Tibial artery (tissue), 4 donors: Measurements from ENCODE around the gene GABRG3.

Experiments used
- DNase-seq, 2 donors: peaks; one replicate each; pipeline ENCODE4 v3.0.0-alpha.2; 2019
- H3K27ac ChIP-seq, 2 donors: fragments of 200-600 bp; sonication (generic) in 1 of 2; 1 replicate in 1 of 2; 2 replicates in 1 of 2; pipeline ENCODE4 v1.5.1; 2018 to 2019; ENCODE audit warnings: mild to moderate bottlenecking in 1 of 2
- H3K27me3 ChIP-seq, 2 donors: fragments of 200-600 bp; sonication (generic) in 1 of 2; one replicate each; pipeline versions ENCODE4 v1.5.1 to v1.6.0; 2016 to 2019
- H3K36me3 ChIP-seq, 3 donors: fragments of 200-600 bp; sonication (generic) in 2 of 3; one replicate each; pipeline ENCODE4 v1.5.1; 2016 to 2019; ENCODE audit warnings: mild to moderate bottlenecking in 2 of 3
- H3K4me1 ChIP-seq, 4 donors: fragments of 200-600 bp; sonication (generic) in 2 of 4; 1 replicate in 3 of 4; 2 replicates in 1 of 4; pipeline ENCODE4 v1.5.1; 2016 to 2019
- H3K4me3 ChIP-seq, 2 donors: fragments of 200-600 bp; sonication (generic) in 1 of 2; 1 replicate in 1 of 2; 2 replicates in 1 of 2; pipeline ENCODE4 v1.5.1; 2018 to 2019; ENCODE audit warnings: mild to moderate bottlenecking in 2 of 2
- H3K9me3 ChIP-seq, 3 donors: fragments of 200-600 bp; sonication (generic) in 1 of 3; one replicate each; pipeline ENCODE4 v1.5.1; 2016 to 2019
- intact Hi-C: fragments of 100-400 bp; cut with DNase I; formaldehyde crosslinking; loops from one replicate; pipeline ENCODE4 v1.15.0; 2023; ENCODE audit warnings: low total_unique reads
- TF ChIP-seq, protein P1 (sequence below), 2 experiments: fragments of 200-600 bp in 1 of 2; fragments of 450-650 bp in 1 of 2; IDR thresholded peaks; one replicate each; pipeline ENCODE4 v1.5.1; 2017 to 2019; ENCODE audit warnings: antibody characterized with exemption in 2 of 2, mild to moderate bottlenecking in 1 of 2, moderate library complexity in 1 of 2

Gene GABRG3

DNA sequence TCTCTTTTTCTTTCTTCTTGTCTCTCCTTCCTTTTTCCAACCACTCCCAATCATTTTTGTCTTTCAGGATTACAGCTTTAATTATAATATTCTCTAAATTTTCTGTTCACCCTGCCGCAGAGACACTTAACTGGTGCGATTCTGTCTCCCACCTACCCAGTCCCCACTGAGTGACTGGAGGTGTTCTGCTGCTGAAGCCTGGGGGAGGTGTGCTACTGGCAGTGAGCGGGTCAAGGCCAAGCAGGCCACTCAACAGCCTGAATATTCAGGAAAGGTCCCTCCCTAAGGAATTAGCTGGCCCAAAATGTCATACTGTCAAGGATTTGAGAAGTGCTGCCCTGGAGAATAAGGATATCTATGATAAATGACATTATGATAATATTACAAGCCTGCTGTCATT is 126.5 kb downstream of the GABRG3 start:
- intact Hi-C loops = no loop called here
- TF ChIP-seq, protein P1, sequence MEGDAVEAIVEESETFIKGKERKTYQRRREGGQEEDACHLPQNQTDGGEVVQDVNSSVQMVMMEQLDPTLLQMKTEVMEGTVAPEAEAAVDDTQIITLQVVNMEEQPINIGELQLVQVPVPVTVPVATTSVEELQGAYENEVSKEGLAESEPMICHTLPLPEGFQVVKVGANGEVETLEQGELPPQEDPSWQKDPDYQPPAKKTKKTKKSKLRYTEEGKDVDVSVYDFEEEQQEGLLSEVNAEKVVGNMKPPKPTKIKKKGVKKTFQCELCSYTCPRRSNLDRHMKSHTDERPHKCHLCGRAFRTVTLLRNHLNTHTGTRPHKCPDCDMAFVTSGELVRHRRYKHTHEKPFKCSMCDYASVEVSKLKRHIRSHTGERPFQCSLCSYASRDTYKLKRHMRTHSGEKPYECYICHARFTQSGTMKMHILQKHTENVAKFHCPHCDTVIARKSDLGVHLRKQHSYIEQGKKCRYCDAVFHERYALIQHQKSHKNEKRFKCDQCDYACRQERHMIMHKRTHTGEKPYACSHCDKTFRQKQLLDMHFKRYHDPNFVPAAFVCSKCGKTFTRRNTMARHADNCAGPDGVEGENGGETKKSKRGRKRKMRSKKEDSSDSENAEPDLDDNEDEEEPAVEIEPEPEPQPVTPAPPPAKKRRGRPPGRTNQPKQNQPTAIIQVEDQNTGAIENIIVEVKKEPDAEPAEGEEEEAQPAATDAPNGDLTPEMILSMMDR (IDR thresholded peaks at IDR 0.05) = no peak
- no peak for DNase-seq
- H3K4me1 ChIP-seq = no peaks in the 10 kb centered on the region
- no peaks in the 10 kb centered on the region for H3K36me3 ChIP-seq
- no peaks in the 10 kb centered on the region for H3K9me3 ChIP-seq
- no peaks in the 10 kb centered on the region for H3K27me3 ChIP-seq
- no peak overlapping the region for H3K4me3 ChIP-seq
- H3K27ac ChIP-seq = no peak overlapping the region

DNA sequence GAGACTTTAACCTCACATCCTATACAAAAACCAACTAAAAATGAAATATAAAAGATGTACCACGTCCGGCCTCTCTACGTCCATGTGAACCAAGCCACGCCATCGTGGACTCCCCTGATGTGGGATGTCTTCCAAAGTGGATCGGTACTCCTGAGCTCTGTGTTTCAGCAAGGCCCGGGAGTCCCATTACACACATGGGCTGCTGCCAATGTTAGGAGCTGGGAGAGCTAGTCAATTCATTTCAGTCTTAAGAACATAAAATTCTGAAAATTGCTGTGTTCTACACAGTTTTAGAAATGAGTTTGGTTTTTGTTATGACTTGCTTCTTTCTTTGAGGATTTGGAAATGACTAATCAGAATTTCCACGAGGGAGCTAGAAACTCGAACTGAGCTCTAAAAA is 131.0 kb downstream of the GABRG3 start:
- intact Hi-C loops = no loop called here
- DNase-seq = no peak
- Histone ChIP-seq H3K4me3 (no peak overlapping the region), H3K9me3 (no peaks in the 10 kb centered on the region), H3K4me1 (no peaks in the 10 kb centered on the region), H3K36me3 (no peaks in the 10 kb centered on the region), H3K27me3 (no peaks in the 10 kb centered on the region), H3K27ac (no peak overlapping the region)
- TF ChIP-seq, protein P1 (IDR thresholded peaks at IDR 0.05) = no peak

DNA sequence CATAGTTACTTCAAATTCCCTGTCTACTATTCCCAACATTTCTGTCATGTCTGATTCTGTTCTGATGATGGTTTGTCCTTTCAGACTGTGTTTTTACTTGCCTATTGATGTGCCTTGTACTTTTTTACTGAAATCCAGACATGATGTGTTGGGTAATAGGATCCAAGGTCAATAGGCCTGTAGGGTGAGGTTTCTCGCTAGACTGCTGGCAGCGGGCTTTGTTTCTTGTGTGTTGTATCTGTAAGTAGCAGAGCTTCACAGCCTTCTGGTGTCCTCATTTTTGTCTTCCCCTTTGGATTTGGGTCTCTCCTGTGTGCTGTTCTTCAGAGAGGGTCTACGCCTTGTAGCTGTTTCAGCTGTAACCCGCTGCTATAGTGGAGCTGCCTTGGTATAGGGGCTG is 140.3 kb downstream of the GABRG3 start:
- intact Hi-C loops = no loop called here
- Histone ChIP-seq H3K36me3 (no peaks in the 10 kb centered on the region), H3K27ac (no peak overlapping the region), H3K27me3 (no peaks in the 10 kb centered on the region), H3K4me1 (no peaks in the 10 kb centered on the region), H3K9me3 (no peaks in the 10 kb centered on the region), H3K4me3 (no peak overlapping the region)
- DNase-seq = no peak
- TF ChIP-seq, protein P1 (IDR thresholded peaks at IDR 0.05) = no peak

DNA sequence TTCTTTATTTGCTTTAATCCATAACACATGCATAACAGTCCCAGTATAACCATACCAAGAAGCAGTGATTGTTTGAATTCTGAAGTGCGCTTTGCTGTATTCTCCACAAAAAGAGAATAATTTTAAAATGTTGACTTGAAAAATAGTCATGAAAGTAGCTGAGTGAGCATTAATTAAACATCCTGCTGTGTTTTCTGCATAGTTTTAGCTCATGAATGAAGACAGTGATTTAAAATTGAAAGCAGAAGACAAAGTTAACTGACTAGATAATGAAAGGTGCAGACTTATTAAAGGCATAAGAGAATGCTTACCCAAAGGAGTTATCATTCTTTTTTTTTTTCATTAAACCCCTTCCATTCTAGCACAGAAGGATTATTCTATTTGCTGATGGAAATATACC is 143.5 kb downstream of the GABRG3 start:
- intact Hi-C loops = no loop called here
- no peak overlapping the region for H3K27ac ChIP-seq
- H3K27me3 ChIP-seq = no peaks in the 10 kb centered on the region
- no peak for DNase-seq
- H3K36me3 ChIP-seq = no peaks in the 10 kb centered on the region
- H3K9me3 ChIP-seq = no peaks in the 10 kb centered on the region
- H3K4me3 ChIP-seq = no peak overlapping the region
- no peaks in the 10 kb centered on the region for H3K4me1 ChIP-seq
- TF ChIP-seq, protein P1 (IDR thresholded peaks at IDR 0.05) = no peak

DNA sequence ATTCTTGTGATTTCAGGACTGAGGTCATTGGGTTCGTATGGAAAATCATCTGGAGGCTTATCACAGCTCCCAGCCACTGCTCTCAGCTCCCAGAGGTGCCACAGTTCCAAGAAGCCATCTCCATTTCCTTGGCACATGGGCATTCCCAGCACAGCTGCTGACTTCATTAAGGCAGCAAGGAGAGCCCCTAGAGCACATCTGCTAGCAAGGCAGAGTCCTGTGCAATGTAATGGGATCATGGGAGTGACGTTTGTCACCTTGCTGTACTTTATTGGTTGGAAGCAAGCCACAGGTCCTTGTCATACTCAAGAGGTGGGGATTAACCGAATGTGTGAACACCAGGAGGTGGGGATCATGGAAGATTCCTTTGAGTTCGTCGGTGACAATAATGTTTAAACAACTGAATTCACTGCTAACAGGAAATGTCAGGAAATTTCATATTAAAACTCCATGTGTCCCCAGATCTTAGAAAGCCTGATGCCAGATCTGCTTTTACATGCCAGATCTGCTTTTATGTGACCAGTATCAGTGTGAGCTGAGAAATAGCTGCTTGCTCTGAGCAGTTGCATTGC is 148.8 kb downstream of the GABRG3 start:
- Histone ChIP-seq H3K27ac (no peak overlapping the region), H3K4me1 (no peaks in the 10 kb centered on the region), H3K27me3 (no peaks in the 10 kb centered on the region), H3K36me3 (no peaks in the 10 kb centered on the region), H3K9me3 (no peaks in the 10 kb centered on the region), H3K4me3 (no peak overlapping the region)
- TF ChIP-seq, protein P1 (IDR thresholded peaks at IDR 0.05) = no peak
- no peak for DNase-seq
- intact Hi-C loops = no loop called here

DNA sequence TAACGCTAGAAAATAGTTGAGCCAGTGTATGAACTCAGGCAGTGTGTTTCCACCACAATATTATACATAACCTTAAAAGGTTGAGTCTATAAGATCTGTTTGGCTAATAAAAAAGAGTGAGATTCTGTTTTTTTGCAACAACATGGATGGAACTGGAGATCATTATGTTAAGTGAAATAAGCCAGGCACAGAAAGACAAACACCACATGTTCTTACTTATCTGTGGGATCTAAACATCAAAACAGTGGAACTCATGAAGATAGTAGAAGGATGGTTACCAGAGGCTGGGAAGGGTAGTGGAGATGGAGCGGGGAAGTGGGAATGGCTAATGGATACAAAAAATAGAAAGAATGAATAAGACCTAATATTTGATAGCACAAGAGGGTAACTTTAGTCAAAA is 150.7 kb downstream of the GABRG3 start:
- Histone ChIP-seq H3K27me3 (no peaks in the 10 kb centered on the region), H3K27ac (no peak overlapping the region), H3K36me3 (no peaks in the 10 kb centered on the region), H3K9me3 (no peaks in the 10 kb centered on the region), H3K4me1 (no peaks in the 10 kb centered on the region), H3K4me3 (no peak overlapping the region)
- no peak for DNase-seq
- TF ChIP-seq, protein P1 (IDR thresholded peaks at IDR 0.05) = no peak
- intact Hi-C loops = no loop called here
